GM12891 (cell line): ENCODE data around the gene OSBP2.

Source experiments
- DNase-seq: peaks from one replicate; pipeline ENCODE4 v3.0.0; 2011; ENCODE audit warnings: low spot score; ENCODE audit not compliant: insufficient read length
- FAIRE-seq: peaks from 2 replicates; lab custom pipeline; 2011; peaks lifted over from hg19 to GRCh38; lab: Jason Lieb, UNC
- PAX5 ChIP-seq: IDR thresholded peaks from 2 replicates; pipeline ENCODE4 v1.6.1; 2011; ENCODE audit warnings: low read length, moderate library complexity, mild to moderate bottlenecking; ENCODE audit not compliant: insufficient read depth, severe bottlenecking
- POLR2A ChIP-seq: IDR thresholded peaks from 2 replicates; pipeline ENCODE4 v1.6.1; 2011; ENCODE audit warnings: low read depth, low read length, control low read depth
- POLR2AphosphoS5 ChIP-seq: IDR thresholded peaks from 2 replicates; pipeline ENCODE4 v1.6.1; 2011; ENCODE audit warnings: low read depth, low read length, control low read depth
- POU2F2 ChIP-seq: IDR thresholded peaks from 2 replicates; pipeline ENCODE4 v1.6.1; 2011; ENCODE audit warnings: low read depth, mild to moderate bottlenecking, control low read depth, low read length, moderate library complexity
- SPI1 ChIP-seq: IDR thresholded peaks from 2 replicates; pipeline ENCODE4 v1.6.1; 2011; ENCODE audit warnings: low read depth, low read length, control low read depth
- TAF1 ChIP-seq: IDR thresholded peaks from 2 replicates; pipeline ENCODE4 v1.6.1; 2011; ENCODE audit warnings: low read depth, low read length, control low read depth

The OSBP2 gene

GRCh38 chr22:30932661-30933060, 238.0 kb downstream of the OSBP2 start:
- DNase-seq (no peak), FAIRE-seq (no peak)
- no peak for TF ChIP-seq POU2F2
- no peak for TF ChIP-seq SPI1
- no peak for TF ChIP-seq POLR2AphosphoS5
- no peak for TF ChIP-seq POLR2A
- no peak for TF ChIP-seq TAF1
- no peak for TF ChIP-seq PAX5

DNA sequence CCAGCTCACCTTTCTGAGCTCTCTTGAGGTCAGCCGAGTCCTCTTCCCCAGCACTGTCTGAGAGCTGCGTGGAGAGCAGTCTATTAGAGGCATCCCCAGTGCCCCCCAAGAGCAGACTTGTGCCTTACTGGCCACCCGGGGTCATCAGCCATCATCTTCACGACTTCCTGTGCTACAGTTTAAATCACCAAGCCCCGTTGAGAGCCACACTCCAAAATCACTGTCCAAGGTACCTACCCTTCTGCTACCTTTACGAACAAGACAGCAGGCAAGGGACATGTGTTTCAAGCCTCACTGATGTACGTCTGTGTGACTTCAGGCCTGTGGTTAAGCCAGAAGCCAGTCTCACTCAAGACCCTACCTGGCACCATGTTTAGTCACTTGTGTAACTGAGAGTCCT, 238.8 kb downstream of the OSBP2 start:
- TF ChIP-seq POLR2A = no peak
- no peak for TF ChIP-seq POU2F2
- no peak for TF ChIP-seq SPI1
- no peak for TF ChIP-seq POLR2AphosphoS5
- no peak for TF ChIP-seq TAF1
- no peak for TF ChIP-seq PAX5
- DNase-seq = no peak
- no peak for FAIRE-seq

- DNase-seq (no peak), FAIRE-seq (no peak)
- TF ChIP-seq POU2F2 (no peak), PAX5 (no peak), POLR2A (no peak), TAF1 (no peak), POLR2AphosphoS5 (no peak), SPI1 (no peak)
Measured at GRCh38 chr22:30934053-30934452, 239.4 kb downstream of the OSBP2 start.

GRCh38 chr22:30940685-30941362, 246.2 kb downstream of the OSBP2 start:
- no peak for TF ChIP-seq POLR2AphosphoS5
- DNase-seq (no peak), FAIRE-seq (no peak)

- FAIRE-seq = no peak
- DNase-seq = no peak
- no peak for TF ChIP-seq PAX5
- no peak for TF ChIP-seq SPI1
- TF ChIP-seq POLR2A = no peak
- no peak for TF ChIP-seq TAF1
- no peak for TF ChIP-seq POU2F2
- no peak for TF ChIP-seq POLR2AphosphoS5
Measured at GRCh38 chr22:30941363-30941740, 246.7 kb downstream of the OSBP2 start.

DNA sequence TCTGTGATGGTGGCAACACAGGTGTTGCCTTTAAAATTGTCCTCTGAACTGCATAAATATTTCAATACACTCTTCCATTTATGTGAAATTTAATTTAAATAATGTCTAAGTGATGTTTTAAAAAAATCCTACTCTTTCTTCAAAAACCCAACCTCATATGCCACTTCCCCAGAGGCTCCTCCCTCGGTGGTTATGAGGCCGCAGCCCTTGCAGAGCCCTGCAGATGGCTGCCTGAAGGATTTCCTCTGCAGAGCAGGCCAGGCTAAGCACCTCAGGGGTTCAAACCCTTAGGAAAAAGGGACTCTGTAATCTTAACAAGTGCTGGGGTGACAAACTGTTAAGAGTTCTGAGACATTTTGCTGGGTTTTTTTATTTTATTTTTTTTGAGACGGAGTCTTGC, 248.7 kb downstream of the OSBP2 start:
- FAIRE-seq (no peak), DNase-seq (no peak)
- no peak for TF ChIP-seq TAF1
- TF ChIP-seq SPI1 = no peak
- TF ChIP-seq POU2F2 = no peak

- no peak for TF ChIP-seq POLR2A
- no peak for TF ChIP-seq POU2F2
- TF ChIP-seq SPI1 = no peak
- no peak for TF ChIP-seq POLR2AphosphoS5
- TF ChIP-seq PAX5 = no peak
- no peak for TF ChIP-seq TAF1
- FAIRE-seq = no peak
Measured at GRCh38 chr22:30944986-30945385, 250.3 kb downstream of the OSBP2 start.

GRCh38 chr22:30945653-30946052, 251.0 kb downstream of the OSBP2 start:
- DNase-seq (no peak), FAIRE-seq (no peak)
- no peak for TF ChIP-seq POLR2A
- TF ChIP-seq SPI1 = no peak
- no peak for TF ChIP-seq PAX5
- no peak for TF ChIP-seq POU2F2
- no peak for TF ChIP-seq TAF1
- TF ChIP-seq POLR2AphosphoS5 = no peak

More at GRCh38 chr22:30944986-30945385, 250.3 kb downstream of the OSBP2 start:
- DNase-seq = no peak

DNA sequence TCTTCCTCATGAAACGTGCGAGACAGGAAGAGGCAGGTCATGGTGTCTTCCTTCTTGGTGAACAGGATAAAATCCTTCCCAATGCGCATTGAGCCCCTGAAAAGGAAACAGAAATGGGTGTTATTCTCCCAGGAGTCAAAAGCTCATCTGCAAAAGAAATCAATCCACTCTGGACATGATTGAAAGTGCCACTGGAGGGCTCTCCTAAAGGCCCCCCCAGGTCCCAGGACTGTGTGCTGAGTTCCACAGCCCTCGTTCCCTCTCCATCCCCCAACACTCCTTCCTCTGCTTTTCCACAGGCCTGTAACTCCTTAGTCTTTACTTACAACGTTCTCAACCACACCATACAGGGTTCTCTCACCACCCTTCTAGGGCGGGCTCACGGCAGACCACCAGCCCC, 251.7 kb downstream of the OSBP2 start:
- DNase-seq (no peak), FAIRE-seq (no peak)
- TF ChIP-seq SPI1 = no peak
- TF ChIP-seq PAX5 = no peak
- no peak for TF ChIP-seq TAF1
- TF ChIP-seq POLR2AphosphoS5 = no peak
- TF ChIP-seq POLR2A = no peak
- TF ChIP-seq POU2F2 = no peak

- no peak for FAIRE-seq
- DNase-seq = no peak
- TF ChIP-seq POLR2AphosphoS5 (no peak), PAX5 (no peak), POU2F2 (no peak), POLR2A (no peak), TAF1 (no peak), SPI1 (no peak)
Measured at GRCh38 chr22:30947173-30947815, 252.6 kb downstream of the OSBP2 start.
